Trophoblast cell (in vitro differentiated cells and primary cell): ENCODE data around the gene ESD.

Source experiments
- DNase-seq, 2 donors: peaks; one replicate each; pipeline ENCODE4 v3.0.0-alpha.2; 2016
- H2AFZ ChIP-seq: 2 replicates; pipeline ENCODE4 v1.6.1; 2013; ENCODE audit warnings: low read length, moderate library complexity, mild to moderate bottlenecking; ENCODE audit not compliant: insufficient read depth, poor library complexity
- H2AK5ac ChIP-seq: 2 replicates; pipeline ENCODE4 v1.6.1; 2013; ENCODE audit warnings: mild to moderate bottlenecking, low read length
- H2BK120ac ChIP-seq: 2 replicates; pipeline ENCODE4 v1.6.1; 2013; ENCODE audit warnings: low read length, mild to moderate bottlenecking, moderate library complexity; ENCODE audit not compliant: insufficient read depth, poor library complexity
- H2BK12ac ChIP-seq: 2 replicates; pipeline ENCODE4 v1.6.1; 2013; ENCODE audit warnings: mild to moderate bottlenecking, low read length, moderate library complexity
- H2BK5ac ChIP-seq: 2 replicates; pipeline ENCODE4 v1.6.1; 2013; ENCODE audit warnings: low read length, low read depth, moderate library complexity, mild to moderate bottlenecking; ENCODE audit not compliant: poor library complexity
- H3K14ac ChIP-seq: 2 replicates; pipeline ENCODE4 v1.6.1; 2013; ENCODE audit warnings: mild to moderate bottlenecking, low read length
- H3K18ac ChIP-seq: 2 replicates; pipeline ENCODE4 v1.6.1; 2013; ENCODE audit warnings: mild to moderate bottlenecking, low read length
- H3K23ac ChIP-seq: 2 replicates; pipeline ENCODE4 v1.6.1; 2013; ENCODE audit warnings: low read length
- H3K27ac ChIP-seq: 2 replicates; pipeline ENCODE4 v1.5.1; 2013; ENCODE audit warnings: low read depth, mild to moderate bottlenecking, inconsistent platforms, low read length, moderate library complexity
- H3K27me3 ChIP-seq: 2 replicates; pipeline ENCODE4 v1.6.1; 2013; ENCODE audit warnings: inconsistent platforms, mild to moderate bottlenecking, low read length, moderate library complexity; ENCODE audit not compliant: insufficient read depth
- H3K36me3 ChIP-seq, 2 experiments: 1 replicate in 1 of 2; 2 replicates in 1 of 2; pipeline ENCODE4 v1.6.1; 2013; ENCODE audit warnings: low read length in 2 of 2, mild to moderate bottlenecking in 2 of 2, moderate library complexity in 1 of 2; ENCODE audit not compliant: insufficient read depth in 2 of 2, control insufficient read depth in 1 of 2
- H3K4ac ChIP-seq: 2 replicates; pipeline ENCODE4 v1.6.1; 2013; ENCODE audit warnings: low read depth, mild to moderate bottlenecking, low read length, moderate library complexity
- H3K4me1 ChIP-seq, 2 experiments: 1 replicate in 1 of 2; 2 replicates in 1 of 2; pipeline ENCODE4 v1.6.1; 2013; ENCODE audit warnings: low read length in 2 of 2, mild to moderate bottlenecking in 2 of 2, moderate library complexity in 1 of 2; ENCODE audit not compliant: insufficient read depth in 2 of 2, control insufficient read depth in 1 of 2
- H3K4me2 ChIP-seq: 2 replicates; pipeline ENCODE4 v1.6.1; 2013; ENCODE audit warnings: inconsistent platforms, mild to moderate bottlenecking, low read length, moderate library complexity
- H3K4me3 ChIP-seq: 2 replicates; pipeline ENCODE4 v1.5.1; 2013; ENCODE audit warnings: mild to moderate bottlenecking, low read depth, low read length, inconsistent platforms
- H3K79me1 ChIP-seq: one replicate; pipeline ENCODE4 v1.6.1; 2013; ENCODE audit warnings: low read length
- H3K79me2 ChIP-seq: 2 replicates; pipeline ENCODE4 v1.6.1; 2013; ENCODE audit warnings: low read length, mild to moderate bottlenecking; ENCODE audit not compliant: control insufficient read depth, insufficient read depth, poor library complexity
- H3K9ac ChIP-seq: 2 replicates; pipeline ENCODE4 v1.6.1; 2013; ENCODE audit warnings: mild to moderate bottlenecking, low read length
- H3K9me3 ChIP-seq: 2 replicates; pipeline ENCODE4 v1.6.1; 2013; ENCODE audit warnings: low read depth, mild to moderate bottlenecking, control low read depth, inconsistent platforms, low read length; ENCODE audit not compliant: insufficient read depth
- H4K12ac ChIP-seq: 2 replicates; pipeline ENCODE4 v1.6.1; 2013; ENCODE audit warnings: low read depth, mild to moderate bottlenecking, low read length, moderate library complexity
- H4K8ac ChIP-seq: 2 replicates; pipeline ENCODE4 v1.6.1; 2013; ENCODE audit warnings: low read depth, mild to moderate bottlenecking, low read length, moderate library complexity
- H4K91ac ChIP-seq: one replicate; pipeline ENCODE4 v1.6.1; 2013; ENCODE audit warnings: low read depth, mild to moderate bottlenecking, low read length, moderate library complexity
- WGBS: extraction: QIAGEN DNeasy Blood & Tissue Kit; methylation state at CpG from one replicate; pipeline ENCODE4 v1.1.7; 2013; ENCODE audit warnings: missing lambda C conversion rate; ENCODE audit not compliant: insufficient read length, insufficient coverage; ENCODE audit errors: extremely low coverage; 5-methylcytosine and 5-hydroxymethylcytosine counted together

ESD gene

DNA sequence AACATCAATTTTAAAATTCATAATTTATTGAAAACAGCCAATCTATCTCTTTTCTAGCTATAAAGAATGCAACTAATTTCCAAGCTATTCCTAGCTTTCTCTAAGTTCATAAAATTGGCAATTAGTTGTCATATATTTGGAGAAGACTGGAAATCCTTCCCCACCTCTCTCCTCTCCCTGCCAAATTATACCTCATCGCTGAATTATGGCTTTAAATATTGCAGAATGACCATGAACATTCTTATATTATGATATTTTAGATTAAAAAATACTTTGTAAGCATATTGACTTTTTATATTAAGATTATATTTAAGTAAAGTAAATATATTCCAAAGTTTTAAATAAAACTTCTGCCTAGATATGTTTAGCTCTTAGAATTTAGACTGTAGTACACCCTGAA lies 58.2 kb downstream of the ESD start:
- H3K79me1 ChIP-seq: no peaks in the 10 kb centered on the region
- no peak overlapping the region for H3K4me3 ChIP-seq
- no peak overlapping the region for H4K8ac ChIP-seq
- H3K4me2 ChIP-seq: no peak overlapping the region
- peaks cover 17 to 22% of the 10 kb centered on the region in 2 experiments for H3K36me3 ChIP-seq
- H2BK12ac ChIP-seq: no peak overlapping the region
- no peak overlapping the region for H2AFZ ChIP-seq
- H4K12ac ChIP-seq: no peak overlapping the region
- H3K23ac ChIP-seq: no peak overlapping the region
- no peak for DNase-seq
- H3K79me2 ChIP-seq: no peaks in the 10 kb centered on the region
- H3K4ac ChIP-seq: no peak overlapping the region
- H3K27me3 ChIP-seq: no peaks in the 10 kb centered on the region
- H2AK5ac ChIP-seq: no peak overlapping the region
- H2BK120ac ChIP-seq: no peak overlapping the region
- H3K9me3 ChIP-seq: no peaks in the 10 kb centered on the region
- no peak overlapping the region for H3K27ac ChIP-seq
- H3K4me1 ChIP-seq: no peaks in the 10 kb centered on the region
- no peak overlapping the region for H4K91ac ChIP-seq
- no peak overlapping the region for H2BK5ac ChIP-seq
- H3K9ac ChIP-seq: no peak overlapping the region
- no CpG with 5 or more reads among the region's 1 CpG for WGBS
- no peak overlapping the region for H3K14ac ChIP-seq
- H3K18ac ChIP-seq: no peak overlapping the region

DNA sequence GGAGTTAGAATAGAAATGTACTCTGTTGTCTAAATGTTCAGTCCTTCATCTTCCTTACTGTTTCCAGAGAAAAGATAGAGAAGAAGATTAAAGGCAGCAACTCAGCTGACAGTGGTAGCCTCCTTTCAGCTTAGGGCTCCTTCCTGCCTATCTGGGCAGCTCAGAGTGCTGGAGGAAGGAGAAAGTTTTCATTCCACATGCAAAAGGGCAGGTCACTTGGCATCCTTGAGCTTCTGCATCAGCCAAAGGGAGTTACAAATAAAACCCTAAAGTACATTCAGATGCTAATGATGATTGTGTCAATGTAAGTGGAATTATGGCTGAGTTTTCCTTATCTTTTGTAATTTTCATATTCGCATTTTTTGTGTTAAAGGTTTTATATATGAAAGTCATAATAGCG lies 58.9 kb downstream of the ESD start:
- Histone ChIP-seq H2BK120ac (no peak overlapping the region), H3K4me2 (no peak overlapping the region), H4K12ac (no peak overlapping the region), H2AK5ac (no peak overlapping the region), H3K9me3 (no peaks in the 10 kb centered on the region), H3K4me3 (no peak overlapping the region), H2BK5ac (no peak overlapping the region), H3K14ac (no peak overlapping the region), H3K36me3 (peaks cover 17 to 22% of the 10 kb centered on the region in 2 experiments), H3K79me1 (no peaks in the 10 kb centered on the region), H3K27ac (no peak overlapping the region), H3K9ac (no peak overlapping the region), H2BK12ac (no peak overlapping the region), H3K4ac (no peak overlapping the region), H3K23ac (no peak overlapping the region), H3K18ac (no peak overlapping the region), H4K8ac (peak overlapping the region; percentile 28), H3K4me1 (no peaks in the 10 kb centered on the region), H3K27me3 (no peaks in the 10 kb centered on the region), H2AFZ (no peak overlapping the region), H4K91ac (no peak overlapping the region), H3K79me2 (no peaks in the 10 kb centered on the region)
- WGBS: no CpG with 5 or more reads among the region's 2 CpGs
- no peak for DNase-seq

DNA sequence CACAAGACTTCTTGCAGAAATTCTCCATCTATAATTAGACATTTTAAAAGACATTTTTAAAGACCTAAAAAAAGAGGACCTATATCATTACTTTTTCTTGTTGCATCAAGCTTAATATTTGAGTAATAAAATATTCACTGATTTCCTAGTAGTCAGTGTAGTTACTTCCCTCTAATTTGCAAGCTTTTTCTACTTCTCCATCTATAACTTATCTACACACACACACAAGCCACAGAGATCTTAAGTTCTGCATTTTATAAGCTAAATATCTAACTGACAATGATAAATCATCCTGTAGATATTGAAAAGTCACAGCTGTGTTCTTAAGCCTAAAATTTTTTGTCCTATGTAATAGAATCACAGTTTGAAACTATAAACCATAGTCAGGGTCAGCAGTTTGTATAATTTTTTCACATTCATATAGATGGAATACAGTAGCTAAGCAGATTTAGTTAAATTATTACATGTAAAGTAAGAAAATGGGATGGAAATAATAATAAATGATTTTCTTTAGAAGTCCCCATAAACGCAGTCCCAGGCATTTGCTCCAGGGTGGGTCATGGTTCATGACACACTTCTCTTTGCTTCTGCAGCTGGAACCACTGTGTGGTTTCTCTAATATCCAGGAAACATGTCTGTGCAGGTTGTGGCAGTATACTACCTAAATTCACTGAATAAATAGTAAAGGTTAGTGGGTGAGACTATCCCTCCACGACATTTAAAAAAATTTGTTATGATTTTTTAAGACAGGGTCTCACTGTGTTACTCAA lies 60.2 kb downstream of the ESD start:
- no peak overlapping the region for H3K4ac ChIP-seq
- no peaks in the 10 kb centered on the region for H3K9me3 ChIP-seq
- H2AFZ ChIP-seq: no peak overlapping the region
- no peak for DNase-seq
- no peaks in the 10 kb centered on the region for H3K4me1 ChIP-seq
- no peaks in the 10 kb centered on the region for H3K27me3 ChIP-seq
- H2BK5ac ChIP-seq: no peak overlapping the region
- H4K8ac ChIP-seq: no peak overlapping the region
- no peak overlapping the region for H3K27ac ChIP-seq
- no peak overlapping the region for H3K23ac ChIP-seq
- H4K12ac ChIP-seq: no peak overlapping the region
- H4K91ac ChIP-seq: no peak overlapping the region
- no peaks in the 10 kb centered on the region for H3K79me2 ChIP-seq
- no peak overlapping the region for H3K18ac ChIP-seq
- H2BK12ac ChIP-seq: no peak overlapping the region
- H3K9ac ChIP-seq: no peak overlapping the region
- H3K4me2 ChIP-seq: no peak overlapping the region
- peaks cover 14 to 19% of the 10 kb centered on the region in 2 experiments for H3K36me3 ChIP-seq
- no peak overlapping the region for H3K4me3 ChIP-seq
- no peak overlapping the region for H3K14ac ChIP-seq
- no peak overlapping the region for H2BK120ac ChIP-seq
- H3K79me1 ChIP-seq: no peaks in the 10 kb centered on the region
- no CpG with 5 or more reads among the region's 2 CpGs for WGBS
- H2AK5ac ChIP-seq: no peak overlapping the region

DNA sequence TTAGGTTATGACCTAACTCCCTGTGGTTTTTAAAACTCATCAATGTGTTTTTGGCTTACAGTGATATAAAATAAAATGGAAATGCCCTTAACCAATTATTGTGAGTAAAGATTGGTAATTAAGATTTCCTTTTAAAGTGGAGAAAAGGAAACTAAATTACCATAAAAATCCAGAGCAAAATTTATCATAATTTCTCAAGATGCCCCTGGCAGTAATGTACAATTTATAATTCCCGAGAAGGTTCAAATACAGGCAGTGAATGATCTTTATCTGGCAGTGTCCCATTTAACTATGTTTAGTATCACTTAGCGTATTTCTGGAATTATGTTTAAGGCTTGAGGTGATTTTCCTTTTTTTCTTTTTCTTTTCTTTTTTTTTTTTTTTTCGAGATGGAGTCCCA lies 61.5 kb downstream of the ESD start:
- no peak overlapping the region for H2BK5ac ChIP-seq
- peaks cover 13 to 15% of the 10 kb centered on the region in 2 experiments for H3K36me3 ChIP-seq
- no peak overlapping the region for H2AFZ ChIP-seq
- no CpG with 5 or more reads among the region's 3 CpGs for WGBS
- no peak overlapping the region for H2AK5ac ChIP-seq
- peaks cover 2% of the 10 kb centered on the region in 2 experiments for H3K4me1 ChIP-seq
- no peak overlapping the region for H4K12ac ChIP-seq
- H3K4me2 ChIP-seq: no peak overlapping the region
- H3K79me2 ChIP-seq: no peaks in the 10 kb centered on the region
- no peak overlapping the region for H2BK12ac ChIP-seq
- no peak overlapping the region for H2BK120ac ChIP-seq
- H3K27ac ChIP-seq: no peak overlapping the region
- no peaks in the 10 kb centered on the region for H3K9me3 ChIP-seq
- no peak overlapping the region for H4K91ac ChIP-seq
- no peak overlapping the region for H3K4ac ChIP-seq
- H3K23ac ChIP-seq: no peak overlapping the region
- H3K18ac ChIP-seq: no peak overlapping the region
- no peak overlapping the region for H3K4me3 ChIP-seq
- no peaks in the 10 kb centered on the region for H3K27me3 ChIP-seq
- H3K9ac ChIP-seq: no peak overlapping the region
- DNase-seq: no peak
- H3K14ac ChIP-seq: no peak overlapping the region
- H4K8ac ChIP-seq: no peak overlapping the region
- H3K79me1 ChIP-seq: no peaks in the 10 kb centered on the region
